ENCODE data around the gene RPS14. TPM values are rescaled to one million over a fixed set of nuclear protein-coding genes. Genes with fewer than 3 reads are reported as not detected.
"Not testable (repeated sequence)": the region's sequence is repeated elsewhere in the genome, so short reads cannot be mapped to it uniquely, and the experiment has no call there.

The RPS14 gene
- total RNA-seq, 1 donor from 2014 or later = 1,798 TPM

- no peak for DNase-seq (ENCODE audit: extremely low spot score, unreplicated experiment)
- Mint-ChIP-seq H3K27me3 (ENCODE audit: unreplicated experiment) (no peaks in the 10 kb centered on the region), H3K36me3 (ENCODE audit: unreplicated experiment) (no peaks in the 10 kb centered on the region), H3K4me1 (ENCODE audit: unreplicated experiment) (peaks cover 19% of the 10 kb centered on the region), H3K9me3 (ENCODE audit: unreplicated experiment) (no peaks in the 10 kb centered on the region), H3K4me3 (ENCODE audit: unreplicated experiment) (no peak overlapping the region), H3K27ac (ENCODE audit: unreplicated experiment) (no peak overlapping the region)
- TF ChIP-seq CTCF (IDR thresholded peaks at IDR 0.05) = no peak
Observed at GRCh38 chr5:150479416-150479815, 29.9 kb upstream of the RPS14 start.

GRCh38 chr5:150476568-150476967 is 27.0 kb upstream of the RPS14 start:
- H3K36me3 Mint-ChIP-seq (ENCODE audit: unreplicated experiment); H3K4me3 Mint-ChIP-seq (ENCODE audit: unreplicated experiment); H3K27me3 Mint-ChIP-seq (ENCODE audit: unreplicated experiment); H3K9me3 Mint-ChIP-seq (ENCODE audit: unreplicated experiment); DNase-seq (ENCODE audit: extremely low spot score, unreplicated experiment); H3K27ac Mint-ChIP-seq (ENCODE audit: unreplicated experiment): not testable (repeated sequence)
- peaks cover 41% of the 10 kb centered on the region for H3K4me1 Mint-ChIP-seq (ENCODE audit: unreplicated experiment)

GRCh38 chr5:150473673-150474358 is 24.3 kb upstream of the RPS14 start:
- no peak overlapping the region for H3K4me3 Mint-ChIP-seq (ENCODE audit: unreplicated experiment)
- H3K4me1 Mint-ChIP-seq (ENCODE audit: unreplicated experiment) = peaks cover 60% of the 10 kb centered on the region
- peak overlapping the region; percentile 89 for H3K27ac Mint-ChIP-seq (ENCODE audit: unreplicated experiment)
- no peaks in the 10 kb centered on the region for H3K9me3 Mint-ChIP-seq (ENCODE audit: unreplicated experiment)
- no peaks in the 10 kb centered on the region for H3K36me3 Mint-ChIP-seq (ENCODE audit: unreplicated experiment)
- no peaks in the 10 kb centered on the region for H3K27me3 Mint-ChIP-seq (ENCODE audit: unreplicated experiment)
- no peak for TF ChIP-seq CTCF (IDR thresholded peaks at IDR 0.05)
- no peak for DNase-seq (ENCODE audit: extremely low spot score, unreplicated experiment)

- H3K27ac Mint-ChIP-seq (ENCODE audit: unreplicated experiment) = peak overlapping the region; percentile 77
- no peak for TF ChIP-seq CTCF (IDR thresholded peaks at IDR 0.05)
- peaks cover 58% of the 10 kb centered on the region for H3K4me1 Mint-ChIP-seq (ENCODE audit: unreplicated experiment)
Observed at GRCh38 chr5:150469718-150470469, 20.4 kb upstream of the RPS14 start.

GRCh38 chr5:150468206-150468605 is 18.7 kb upstream of the RPS14 start:
- TF ChIP-seq CTCF (IDR thresholded peaks at IDR 0.05) = no peak
- no peaks in the 10 kb centered on the region for H3K9me3 Mint-ChIP-seq (ENCODE audit: unreplicated experiment)
- no peaks in the 10 kb centered on the region for H3K36me3 Mint-ChIP-seq (ENCODE audit: unreplicated experiment)
- H3K4me1 Mint-ChIP-seq (ENCODE audit: unreplicated experiment) = peaks cover 48% of the 10 kb centered on the region
- H3K27ac Mint-ChIP-seq (ENCODE audit: unreplicated experiment) = no peak overlapping the region
- no peak for DNase-seq (ENCODE audit: extremely low spot score, unreplicated experiment)
- no peak overlapping the region for H3K4me3 Mint-ChIP-seq (ENCODE audit: unreplicated experiment)
- no peaks in the 10 kb centered on the region for H3K27me3 Mint-ChIP-seq (ENCODE audit: unreplicated experiment)

More at GRCh38 chr5:150469718-150470469, 20.4 kb upstream of the RPS14 start:
- H3K4me3 Mint-ChIP-seq (ENCODE audit: unreplicated experiment) = no peak overlapping the region
- no peaks in the 10 kb centered on the region for H3K9me3 Mint-ChIP-seq (ENCODE audit: unreplicated experiment)
- no peak for DNase-seq (ENCODE audit: extremely low spot score, unreplicated experiment)
- H3K27me3 Mint-ChIP-seq (ENCODE audit: unreplicated experiment) = no peaks in the 10 kb centered on the region
- H3K36me3 Mint-ChIP-seq (ENCODE audit: unreplicated experiment) = no peaks in the 10 kb centered on the region
